H1 (cell line): ENCODE data around the gene ASCC3.

Experiments used
- GABPA ChIP-seq: IDR thresholded peaks from 2 replicates; pipeline ENCODE4 v1.6.1; 2011; ENCODE audit warnings: mild to moderate bottlenecking, low read length, moderate library complexity, borderline replicate concordance; ENCODE audit not compliant: insufficient read depth
- MAFK ChIP-seq: IDR thresholded peaks from 2 replicates; pipeline ENCODE4 v1.6.1; 2012; ENCODE audit warnings: low read depth, mild to moderate bottlenecking, improper control_type of control experiment, low read length
- SIN3A ChIP-seq, 2 experiments: IDR thresholded peaks in 1 of 2; conservative IDR thresholded peaks in 1 of 2; 2 replicates each; pipeline ENCODE4 v1.6.1; 2011 to 2012; ENCODE audit warnings: low read length in 2 of 2, improper control_type of control experiment in 1 of 2, low read depth in 1 of 2, mild to moderate bottlenecking in 1 of 2
- SIRT6 ChIP-seq: IDR thresholded peaks from one replicate; pipeline ENCODE4 v1.7.1; 2012; ENCODE audit warnings: low read length, inconsistent platforms
- TCF12 ChIP-seq: IDR thresholded peaks from 2 replicates; pipeline ENCODE4 v1.6.1; 2011; ENCODE audit warnings: low read depth, mild to moderate bottlenecking, low read length
- ZNF274 ChIP-seq: IDR thresholded peaks from 2 replicates; pipeline ENCODE4 v1.7.0; 2012; ENCODE audit warnings: low read length, borderline replicate concordance; ENCODE audit errors: extremely low read depth
- TF ChIP-seq, protein P1 (sequence below), 3 experiments: IDR thresholded peaks; 1 replicate in 2 of 3; 2 replicates in 1 of 3; pipeline versions ENCODE4 v1.5.1 to v1.6.1; 2011; ENCODE audit warnings: low read length in 3 of 3, mild to moderate bottlenecking in 3 of 3, inconsistent platforms in 2 of 3, low read depth in 1 of 3, moderate library complexity in 1 of 3; ENCODE audit not compliant: insufficient read depth in 1 of 3; ENCODE audit errors: control extremely low read depth in 1 of 3
- TF ChIP-seq, protein P2 (sequence below): IDR thresholded peaks from 2 replicates; pipeline ENCODE4 v1.6.1; 2011; ENCODE audit warnings: low read length, improper control_type of control experiment

DNA sequence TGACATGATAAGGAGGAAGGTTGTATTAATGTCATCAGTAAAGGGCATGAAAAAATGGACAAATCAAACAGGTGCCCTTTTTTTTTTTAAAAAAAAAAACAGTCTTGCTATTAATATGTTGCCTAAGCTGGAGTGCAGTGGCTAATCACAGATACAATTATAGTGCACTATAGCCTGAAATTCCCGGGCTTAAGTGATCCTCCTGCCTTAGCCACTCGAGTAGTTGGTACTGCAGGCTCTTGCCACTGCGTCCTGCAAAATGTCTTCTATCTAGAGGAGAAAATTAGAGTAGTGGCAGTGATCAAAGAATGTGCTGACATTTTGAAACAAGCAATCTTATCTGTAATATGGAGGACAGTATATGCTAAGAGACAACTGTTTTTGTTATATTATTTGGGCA, 127.7 kb downstream of the ASCC3 start:
- TF ChIP-seq TCF12, result no peak
- no peak for TF ChIP-seq SIN3A (conservative IDR thresholded peaks at IDR 0.05 in 1 of 2, IDR thresholded peaks at IDR 0.05 in 1 of 2; ENCODE audit: low read depth in 1 of 2, low read length in 2 of 2)
- TF ChIP-seq SIRT6, result no peak
- no peak for TF ChIP-seq MAFK
- TF ChIP-seq, protein P1, sequence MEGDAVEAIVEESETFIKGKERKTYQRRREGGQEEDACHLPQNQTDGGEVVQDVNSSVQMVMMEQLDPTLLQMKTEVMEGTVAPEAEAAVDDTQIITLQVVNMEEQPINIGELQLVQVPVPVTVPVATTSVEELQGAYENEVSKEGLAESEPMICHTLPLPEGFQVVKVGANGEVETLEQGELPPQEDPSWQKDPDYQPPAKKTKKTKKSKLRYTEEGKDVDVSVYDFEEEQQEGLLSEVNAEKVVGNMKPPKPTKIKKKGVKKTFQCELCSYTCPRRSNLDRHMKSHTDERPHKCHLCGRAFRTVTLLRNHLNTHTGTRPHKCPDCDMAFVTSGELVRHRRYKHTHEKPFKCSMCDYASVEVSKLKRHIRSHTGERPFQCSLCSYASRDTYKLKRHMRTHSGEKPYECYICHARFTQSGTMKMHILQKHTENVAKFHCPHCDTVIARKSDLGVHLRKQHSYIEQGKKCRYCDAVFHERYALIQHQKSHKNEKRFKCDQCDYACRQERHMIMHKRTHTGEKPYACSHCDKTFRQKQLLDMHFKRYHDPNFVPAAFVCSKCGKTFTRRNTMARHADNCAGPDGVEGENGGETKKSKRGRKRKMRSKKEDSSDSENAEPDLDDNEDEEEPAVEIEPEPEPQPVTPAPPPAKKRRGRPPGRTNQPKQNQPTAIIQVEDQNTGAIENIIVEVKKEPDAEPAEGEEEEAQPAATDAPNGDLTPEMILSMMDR (IDR thresholded peaks at IDR 0.05; ENCODE audit: control extremely low read depth in 1 of 3, insufficient read depth in 1 of 3, low read depth in 1 of 3, low read length in 3 of 3), result no peak
- TF ChIP-seq ZNF274, result no peak
- no peak for TF ChIP-seq GABPA
- TF ChIP-seq, protein P2, sequence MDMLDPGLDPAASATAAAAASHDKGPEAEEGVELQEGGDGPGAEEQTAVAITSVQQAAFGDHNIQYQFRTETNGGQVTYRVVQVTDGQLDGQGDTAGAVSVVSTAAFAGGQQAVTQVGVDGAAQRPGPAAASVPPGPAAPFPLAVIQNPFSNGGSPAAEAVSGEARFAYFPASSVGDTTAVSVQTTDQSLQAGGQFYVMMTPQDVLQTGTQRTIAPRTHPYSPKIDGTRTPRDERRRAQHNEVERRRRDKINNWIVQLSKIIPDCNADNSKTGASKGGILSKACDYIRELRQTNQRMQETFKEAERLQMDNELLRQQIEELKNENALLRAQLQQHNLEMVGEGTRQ, result no peak
